A549 treated with CpdA at 1 μM for 4 hours (cell line): Measurements from ENCODE around the gene ZNF33A. TPM values are rescaled to one million over a fixed set of nuclear protein-coding genes. Genes with fewer than 3 reads are reported as not detected.

Experiments
- total RNA-seq: library from RNA; stranded (reverse); fragments of 200-300 nt; extraction: Qiagen RNA extraction; gene quantifications from 5 replicates; pipeline ENCODE4 v1.2.3, GENCODE V29; 2022; ENCODE audit warnings: low read depth

Gene ZNF33A
- 7.1 to 9.6 TPM (median 9.1 TPM) in 5 replicates for total RNA-seq

GRCh38 chr10:38010119-38010903, at the start of gene ZNF33A:
ZNF33A (plus strand) TSS chr10:38010675; CDS start chr10:38012342, 1,667 bp downstream.

GRCh38 chr10:37976091-37976879, 34.2 kb upstream of the ZNF33A start, which contains the start of gene ZNF25:
ZNF25 (minus strand) TSS chr10:37976647; CDS start chr10:37971722, 4,925 bp downstream.

GRCh38 chr10:38094158-38094926, 83.9 kb downstream of the ZNF33A start, which contains the start of gene ZNF37A:
ZNF37A (plus strand) TSS chr10:38094337; CDS start chr10:38096618, 2,281 bp downstream.

Other genes starting within 250 kb of the ZNF33A start
- gene ZNF248, start 153.1 kb upstream of the ZNF33A start, total RNA-seq = 3.9 to 4.7 TPM (median 4.3 TPM) in 5 replicates
- 1.2 to 2.3 TPM (median 1.7 TPM) in 5 replicates for gene ZNF25, start 34.0 kb upstream of the ZNF33A start, total RNA-seq
- 5.1 to 7.5 TPM (median 6.6 TPM) in 5 replicates for gene ZNF37A, start 83.7 kb downstream of the ZNF33A start, total RNA-seq